HG02678 (cell line): ENCODE results near the gene ADAM23.
A peak's percentile ranks its signal among the peaks of the same experiment; 100 is the strongest.
"Not testable (repeated sequence)": the region's sequence is repeated elsewhere in the genome, so short reads cannot be mapped to it uniquely, and the experiment has no call there.

Source experiments
- ATAC-seq: cut with Tn5 transposase; IDR thresholded peaks from one replicate; pipeline ENCODE4 v1.9.1; 2021; ENCODE audit warnings: mild to moderate bottlenecking, moderate library complexity; ENCODE audit not compliant: unreplicated experiment

Gene ADAM23

GRCh38 chr2:206442833-206443734, at the start of gene ADAM23:
Gene ADAM23 (plus strand): TSS chr2:206443532. CDS start chr2:206443867, 335 bp downstream.
- peak; percentile 42 for ATAC-seq

GRCh38 chr2:206396211-206396610, 47.1 kb upstream of the ADAM23 start:
- no peak for ATAC-seq

GRCh38 chr2:206402956-206403569, 40.3 kb upstream of the ADAM23 start:
- not testable (repeated sequence) for ATAC-seq

- peak; percentile 89 for ATAC-seq
Observed at GRCh38 chr2:206408323-206409320, 34.7 kb upstream of the ADAM23 start.

GRCh38 chr2:206410714-206411113, 32.6 kb upstream of the ADAM23 start:
- no peak for ATAC-seq

- ATAC-seq, result no peak
Observed at GRCh38 chr2:206415618-206416243, 27.6 kb upstream of the ADAM23 start.

- no peak for ATAC-seq
Observed at GRCh38 chr2:206418968-206419367, 24.4 kb upstream of the ADAM23 start.

- no peak for ATAC-seq
Observed at GRCh38 chr2:206420721-206421120, 22.6 kb upstream of the ADAM23 start.

GRCh38 chr2:206422493-206422892, 20.8 kb upstream of the ADAM23 start:
- ATAC-seq, result no peak

- no peak for ATAC-seq
Observed at GRCh38 chr2:206423147-206423546, 20.2 kb upstream of the ADAM23 start.

GRCh38 chr2:206424134-206424533, 19.2 kb upstream of the ADAM23 start:
- no peak for ATAC-seq

- ATAC-seq, result no peak
Observed at GRCh38 chr2:206428783-206429182, 14.5 kb upstream of the ADAM23 start.

- no peak for ATAC-seq
Observed at GRCh38 chr2:206430452-206430851, 12.9 kb upstream of the ADAM23 start.

- ATAC-seq, result no peak
Observed at GRCh38 chr2:206431439-206431838, 11.9 kb upstream of the ADAM23 start.

GRCh38 chr2:206432193-206433082, 10.9 kb upstream of the ADAM23 start:
- ATAC-seq, result no peak

GRCh38 chr2:206433190-206433589, 10.1 kb upstream of the ADAM23 start:
- ATAC-seq, result no peak

GRCh38 chr2:206433686-206434085, 9.6 kb upstream of the ADAM23 start:
- no peak for ATAC-seq

GRCh38 chr2:206435742-206436141, 7.6 kb upstream of the ADAM23 start:
- no peak for ATAC-seq

GRCh38 chr2:206438196-206438724, 5.1 kb upstream of the ADAM23 start:
- no peak for ATAC-seq
